Astrocyte (in vitro differentiated cells and primary cell): Measurements from ENCODE around the gene DHX38. TPM values are rescaled to one million over a fixed set of nuclear protein-coding genes. Genes with fewer than 3 reads are reported as not detected.

Experiments used
- DNase-seq: peaks from one replicate; pipeline ENCODE4 v3.0.0-alpha.2; 2010; ENCODE audit warnings: low read depth
- FAIRE-seq: peaks from 2 replicates; lab custom pipeline; 2011; peaks lifted over from hg19 to GRCh38; lab: Jason Lieb, UNC
- H2AFZ ChIP-seq: 2 replicates; pipeline ENCODE4 v1.6.0; 2012; ENCODE audit warnings: low read depth, low read length, inconsistent platforms
- H3K27ac ChIP-seq: 2 replicates; pipeline ENCODE4 v1.5.1; 2011; ENCODE audit warnings: low read depth, low read length, inconsistent platforms
- H3K27me3 ChIP-seq: 2 replicates; pipeline ENCODE4 v1.6.0; 2011; ENCODE audit warnings: low read length, inconsistent platforms; ENCODE audit not compliant: insufficient read depth
- H3K36me3 ChIP-seq: 2 replicates; pipeline ENCODE4 v1.5.1; 2011; ENCODE audit warnings: low read length, inconsistent platforms; ENCODE audit not compliant: insufficient read depth
- H3K4me1 ChIP-seq: 2 replicates; pipeline ENCODE4 v1.5.1; 2011; ENCODE audit warnings: low read length, inconsistent platforms; ENCODE audit not compliant: insufficient read depth
- H3K4me2 ChIP-seq: 2 replicates; pipeline ENCODE4 v1.6.0; 2012; ENCODE audit warnings: low read length, inconsistent platforms
- H3K4me3 ChIP-seq: 2 replicates; pipeline ENCODE4 v1.5.1; 2011; ENCODE audit warnings: low read depth, mild to moderate bottlenecking, low read length, inconsistent platforms; ENCODE audit not compliant: insufficient read depth
- H3K79me2 ChIP-seq: 2 replicates; pipeline ENCODE4 v1.6.0; 2012; ENCODE audit warnings: mild to moderate bottlenecking, low read length, inconsistent platforms; ENCODE audit not compliant: insufficient read depth
- H3K9ac ChIP-seq: 2 replicates; pipeline ENCODE4 v1.6.0; 2012; ENCODE audit warnings: mild to moderate bottlenecking, low read length, inconsistent platforms
- H3K9me3 ChIP-seq: 2 replicates; pipeline ENCODE4 v1.5.1; 2012; ENCODE audit warnings: low read depth, mild to moderate bottlenecking, low read length, inconsistent platforms; ENCODE audit not compliant: insufficient read depth
- H4K20me1 ChIP-seq: 2 replicates; pipeline ENCODE4 v1.6.0; 2012; ENCODE audit warnings: low read length, inconsistent platforms; ENCODE audit not compliant: insufficient read depth
- H3K27ac Mint-ChIP-seq: one replicate; pipeline ENCODE4 v1.8.0; 2021; ENCODE audit warnings: mild to moderate bottlenecking, mixed read lengths; ENCODE audit not compliant: unreplicated experiment
- H3K27me3 Mint-ChIP-seq: one replicate; pipeline ENCODE4 v1.8.0; 2021; ENCODE audit warnings: low read depth, mixed read lengths; ENCODE audit not compliant: unreplicated experiment
- H3K36me3 Mint-ChIP-seq: one replicate; pipeline ENCODE4 v1.8.0; 2021; ENCODE audit warnings: low read depth, mixed read lengths; ENCODE audit not compliant: unreplicated experiment
- H3K4me1 Mint-ChIP-seq: one replicate; pipeline ENCODE4 v1.8.0; 2021; ENCODE audit warnings: low read depth, mixed read lengths; ENCODE audit not compliant: unreplicated experiment
- H3K4me3 Mint-ChIP-seq: one replicate; pipeline ENCODE4 v1.8.0; 2021; ENCODE audit warnings: mild to moderate bottlenecking, moderate library complexity, mixed read lengths; ENCODE audit not compliant: unreplicated experiment
- H3K9me3 Mint-ChIP-seq: one replicate; pipeline ENCODE4 v1.8.0; 2021; ENCODE audit warnings: mild to moderate bottlenecking, mixed read lengths; ENCODE audit not compliant: unreplicated experiment
- CTCF ChIP-seq: IDR thresholded peaks from 2 replicates; pipeline ENCODE4 v1.5.1; 2011; ENCODE audit warnings: low read depth, mild to moderate bottlenecking, inconsistent platforms, low read length, moderate library complexity; ENCODE audit not compliant: insufficient read depth
- EZH2 ChIP-seq: IDR thresholded peaks from 2 replicates; pipeline ENCODE4 v1.6.1; 2012; ENCODE audit warnings: mild to moderate bottlenecking, low read length, inconsistent platforms; ENCODE audit not compliant: insufficient read depth
- total RNA-seq: library from RNA; stranded (reverse); gene quantifications from 2 replicates; pipeline ENCODE4 v1.2.1, GENCODE V29; 2021

Gene DHX38
- total RNA-seq, 1 donor from 2014 or later = 49.0 TPM

GRCh38 chr16:72098936-72099335 lies 5.3 kb downstream of the DHX38 start:
- Histone ChIP-seq H3K4me3 (no peak overlapping the region), H3K4me1 (peaks cover 9% of the 10 kb centered on the region), H4K20me1 (peaks cover 33% of the 10 kb centered on the region), H3K9ac (no peak overlapping the region), H3K9me3 (no peaks in the 10 kb centered on the region), H3K27ac (no peak overlapping the region), H3K27me3 (no peaks in the 10 kb centered on the region), H2AFZ (no peak overlapping the region), H3K4me2 (no peak overlapping the region), H3K79me2 (peaks cover 35% of the 10 kb centered on the region), H3K36me3 (peaks cover 43% of the 10 kb centered on the region)
- DNase-seq (no peak), FAIRE-seq (no peak)
- no peaks in the 10 kb centered on the region for H3K9me3 Mint-ChIP-seq
- H3K4me1 Mint-ChIP-seq = peaks cover 9% of the 10 kb centered on the region
- TF ChIP-seq CTCF (no peak), EZH2 (no peak)
- no peaks in the 10 kb centered on the region for H3K27me3 Mint-ChIP-seq
- no peak overlapping the region for H3K4me3 Mint-ChIP-seq
- no peak overlapping the region for H3K27ac Mint-ChIP-seq
- H3K36me3 Mint-ChIP-seq = peaks cover 15% of the 10 kb centered on the region

GRCh38 chr16:72099377-72099818 lies 5.8 kb downstream of the DHX38 start:
- Histone ChIP-seq H3K9ac (no peak overlapping the region), H3K9me3 (no peaks in the 10 kb centered on the region), H3K79me2 (peaks cover 30% of the 10 kb centered on the region), H3K36me3 (peaks cover 43% of the 10 kb centered on the region), H3K4me3 (no peak overlapping the region), H3K27ac (no peak overlapping the region), H3K27me3 (no peaks in the 10 kb centered on the region), H4K20me1 (peaks cover 33% of the 10 kb centered on the region), H3K4me1 (peaks cover 9% of the 10 kb centered on the region), H2AFZ (no peak overlapping the region), H3K4me2 (no peak overlapping the region)
- DNase-seq (peak; percentile 15), FAIRE-seq (no peak)
- peaks cover 9% of the 10 kb centered on the region for H3K4me1 Mint-ChIP-seq
- H3K27ac Mint-ChIP-seq = no peak overlapping the region
- H3K36me3 Mint-ChIP-seq = peaks cover 16% of the 10 kb centered on the region
- TF ChIP-seq CTCF = peak; percentile 39
- TF ChIP-seq EZH2 = no peak
- no peaks in the 10 kb centered on the region for H3K27me3 Mint-ChIP-seq
- H3K9me3 Mint-ChIP-seq = no peaks in the 10 kb centered on the region
- H3K4me3 Mint-ChIP-seq = no peak overlapping the region

GRCh38 chr16:72101195-72101594 lies 7.5 kb downstream of the DHX38 start:
- TF ChIP-seq EZH2 (no peak), CTCF (no peak)
- Histone ChIP-seq H3K27me3 (no peaks in the 10 kb centered on the region), H3K4me2 (no peak overlapping the region), H3K4me3 (no peak overlapping the region), H2AFZ (no peak overlapping the region), H3K79me2 (peaks cover 12% of the 10 kb centered on the region), H3K27ac (no peak overlapping the region), H3K9me3 (no peaks in the 10 kb centered on the region), H3K9ac (no peak overlapping the region), H3K4me1 (no peaks in the 10 kb centered on the region), H3K36me3 (peaks cover 54% of the 10 kb centered on the region), H4K20me1 (peaks cover 20% of the 10 kb centered on the region)
- FAIRE-seq (no peak), DNase-seq (no peak)
- Mint-ChIP-seq H3K27ac (no peak overlapping the region), H3K4me1 (no peaks in the 10 kb centered on the region), H3K9me3 (no peaks in the 10 kb centered on the region), H3K4me3 (no peak overlapping the region), H3K27me3 (no peaks in the 10 kb centered on the region), H3K36me3 (peaks cover 27% of the 10 kb centered on the region)
